Ascending aorta (tissue), 2 donors: Measurements from ENCODE around the gene PROB1. TPM values are rescaled to one million over a fixed set of nuclear protein-coding genes. Genes with fewer than 3 reads are reported as not detected.

ENCODE experiments used
- DNase-seq, 2 donors: peaks; one replicate each; pipeline ENCODE4 v3.0.0-alpha.2; 2019; ENCODE audit warnings: low spot score in 2 of 2
- H3K27ac ChIP-seq, 2 donors: fragments of 200-600 bp; sonication (generic); one replicate each; pipeline ENCODE4 v1.5.1; 2016 to 2017; ENCODE audit warnings: mild to moderate bottlenecking in 1 of 2
- H3K27me3 ChIP-seq: fragments of 200-600 bp; sonication (generic); one replicate; pipeline ENCODE4 v1.5.1; 2017
- H3K36me3 ChIP-seq, 2 donors: fragments of 200-600 bp; sonication (generic); one replicate each; pipeline ENCODE4 v1.5.1; 2016
- H3K4me1 ChIP-seq, 2 donors: fragments of 200-600 bp; sonication (generic); one replicate each; pipeline ENCODE4 v1.5.1; 2016 to 2017; ENCODE audit warnings: mild to moderate bottlenecking in 1 of 2
- H3K4me3 ChIP-seq, 2 donors: fragments of 200-600 bp; sonication (generic); one replicate each; pipeline ENCODE4 v1.5.1; 2016 to 2017; ENCODE audit warnings: mild to moderate bottlenecking in 1 of 2
- H3K9me3 ChIP-seq, 2 donors: fragments of 200-600 bp; sonication (generic); one replicate each; pipeline ENCODE4 v1.5.1; 2016
- intact Hi-C: fragments of 100-400 bp; cut with DNase I; formaldehyde crosslinking; loops from one replicate; pipeline ENCODE4 v1.15.1; 2023
- total RNA-seq: library from RNA; depleted of rRNA; stranded (reverse); fragments of >200 nt; gene quantifications from one replicate; pipeline ENCODE4 v1.1.0, GENCODE V29; 2016
- TF ChIP-seq, protein P1 (sequence below), 3 experiments: fragments of 200-600 bp in 2 of 3; fragments of 450-650 bp in 1 of 3; sonication (generic) in 2 of 3; IDR thresholded peaks; one replicate each; pipeline ENCODE4 v1.5.1; 2016 to 2019; ENCODE audit warnings: antibody characterized with exemption in 3 of 3, mild to moderate bottlenecking in 1 of 3, moderate library complexity in 1 of 3

Gene PROB1
- total RNA-seq, 1 donor from 2014 or later, result 4.3 TPM

DNA sequence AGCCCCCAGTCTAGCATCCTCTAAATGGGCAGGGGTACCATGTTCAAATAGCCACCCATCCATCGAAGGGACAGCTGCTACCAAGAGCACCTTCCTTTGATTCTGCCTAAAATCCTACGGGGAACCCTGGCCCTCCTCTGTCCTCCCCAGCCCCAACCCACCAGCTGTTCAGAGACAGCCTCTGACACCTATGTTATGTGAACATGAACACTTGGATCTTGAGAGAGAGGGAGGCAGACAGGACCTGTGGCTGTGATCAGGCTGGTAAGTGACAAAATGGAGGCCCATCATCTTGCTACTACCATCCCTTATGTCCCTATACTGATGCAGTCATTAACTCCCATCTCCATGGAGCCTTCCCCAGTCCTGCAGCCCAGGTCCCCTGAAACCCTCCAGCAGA, 20.0 kb downstream of the PROB1 start:
- no peak for DNase-seq
- H3K27ac ChIP-seq, result no peak overlapping the region
- TF ChIP-seq, protein P1, sequence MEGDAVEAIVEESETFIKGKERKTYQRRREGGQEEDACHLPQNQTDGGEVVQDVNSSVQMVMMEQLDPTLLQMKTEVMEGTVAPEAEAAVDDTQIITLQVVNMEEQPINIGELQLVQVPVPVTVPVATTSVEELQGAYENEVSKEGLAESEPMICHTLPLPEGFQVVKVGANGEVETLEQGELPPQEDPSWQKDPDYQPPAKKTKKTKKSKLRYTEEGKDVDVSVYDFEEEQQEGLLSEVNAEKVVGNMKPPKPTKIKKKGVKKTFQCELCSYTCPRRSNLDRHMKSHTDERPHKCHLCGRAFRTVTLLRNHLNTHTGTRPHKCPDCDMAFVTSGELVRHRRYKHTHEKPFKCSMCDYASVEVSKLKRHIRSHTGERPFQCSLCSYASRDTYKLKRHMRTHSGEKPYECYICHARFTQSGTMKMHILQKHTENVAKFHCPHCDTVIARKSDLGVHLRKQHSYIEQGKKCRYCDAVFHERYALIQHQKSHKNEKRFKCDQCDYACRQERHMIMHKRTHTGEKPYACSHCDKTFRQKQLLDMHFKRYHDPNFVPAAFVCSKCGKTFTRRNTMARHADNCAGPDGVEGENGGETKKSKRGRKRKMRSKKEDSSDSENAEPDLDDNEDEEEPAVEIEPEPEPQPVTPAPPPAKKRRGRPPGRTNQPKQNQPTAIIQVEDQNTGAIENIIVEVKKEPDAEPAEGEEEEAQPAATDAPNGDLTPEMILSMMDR (IDR thresholded peaks at IDR 0.05), result no peak
- H3K4me1 ChIP-seq, result no peaks in the 10 kb centered on the region
- peaks cover 13 to 28% of the 10 kb centered on the region in 2 donors for H3K36me3 ChIP-seq
- H3K4me3 ChIP-seq, result no peak overlapping the region
- no peaks in the 10 kb centered on the region for H3K9me3 ChIP-seq
- intact Hi-C loops, result no loop called here
- H3K27me3 ChIP-seq, result no peaks in the 10 kb centered on the region

DNA sequence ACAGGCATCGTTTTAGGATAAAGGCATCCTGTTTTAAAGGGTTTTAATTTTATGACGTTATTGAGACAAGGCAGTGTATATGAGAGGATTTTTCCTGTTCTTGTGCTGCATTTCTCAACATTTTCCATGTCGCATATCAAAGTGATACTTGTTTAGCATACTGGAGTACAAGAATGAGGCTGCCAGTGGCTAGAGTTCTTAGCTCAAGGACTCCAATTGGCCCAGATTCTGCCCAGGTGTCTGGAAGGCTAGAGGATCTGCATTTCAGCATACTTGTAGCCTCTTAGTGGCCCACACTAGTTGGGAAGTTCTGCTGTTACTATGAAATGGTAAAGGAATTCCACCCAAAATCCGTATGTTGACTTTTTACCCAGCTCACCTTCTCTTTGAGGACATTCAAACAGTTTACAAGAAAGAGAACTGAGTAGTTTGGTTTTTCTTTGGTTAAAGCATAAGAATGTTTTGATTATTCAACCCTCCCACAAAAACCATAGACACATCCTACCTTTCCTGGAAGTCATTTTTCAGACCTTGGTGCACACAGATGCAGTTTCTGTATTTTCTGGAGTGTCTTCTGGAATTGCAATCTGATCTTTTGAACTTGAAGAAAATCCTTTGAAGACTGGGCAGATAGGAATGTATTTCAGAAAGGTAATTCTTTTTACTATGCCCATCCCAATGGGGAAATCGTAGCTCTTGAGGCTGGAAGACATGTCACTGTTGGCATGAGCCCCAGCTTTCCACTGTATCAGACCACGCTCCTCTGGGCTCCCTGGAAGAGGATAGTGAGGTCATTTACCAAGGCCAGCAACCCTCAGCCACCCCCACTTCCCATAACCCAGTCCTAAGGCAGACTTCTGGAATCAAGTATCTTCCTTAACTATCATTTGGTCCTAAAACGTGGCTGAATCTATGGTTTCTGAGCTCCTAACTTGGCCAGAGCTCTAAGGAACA, 23.1 kb downstream of the PROB1 start:
- no peak overlapping the region for H3K4me3 ChIP-seq
- no peaks in the 10 kb centered on the region for H3K4me1 ChIP-seq
- no peak for DNase-seq
- no peaks in the 10 kb centered on the region for H3K27me3 ChIP-seq
- peaks cover 31 to 56% of the 10 kb centered on the region in 2 donors for H3K36me3 ChIP-seq
- no peaks in the 10 kb centered on the region for H3K9me3 ChIP-seq
- H3K27ac ChIP-seq, result no peak overlapping the region
- TF ChIP-seq, protein P1 (IDR thresholded peaks at IDR 0.05), result no peak
- intact Hi-C loops, result no loop called here

DNA sequence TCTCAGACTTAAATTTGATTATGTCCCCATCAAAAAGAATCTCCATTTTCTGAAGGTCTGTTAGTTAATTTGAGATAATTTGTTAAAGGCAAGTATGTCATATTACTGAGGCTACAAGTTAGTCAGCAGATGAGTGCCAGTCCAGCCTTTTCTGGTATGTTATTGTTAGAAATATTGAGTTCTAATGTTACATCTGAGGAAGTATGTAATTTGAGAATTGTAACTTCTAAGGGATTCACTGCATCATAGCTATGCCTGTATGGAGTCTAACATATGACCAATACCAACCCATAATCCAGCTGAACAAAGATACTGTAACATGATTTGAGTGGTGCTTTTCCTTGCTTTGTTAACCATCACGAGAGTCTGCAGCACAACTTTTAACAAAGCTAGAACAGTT, 25.7 kb downstream of the PROB1 start:
- peaks cover 56 to 81% of the 10 kb centered on the region in 2 donors for H3K36me3 ChIP-seq
- intact Hi-C loops, result no loop called here
- H3K4me3 ChIP-seq, result no peak overlapping the region
- TF ChIP-seq, protein P1 (IDR thresholded peaks at IDR 0.05), result no peak
- H3K27me3 ChIP-seq, result no peaks in the 10 kb centered on the region
- no peaks in the 10 kb centered on the region for H3K4me1 ChIP-seq
- DNase-seq, result no peak
- H3K9me3 ChIP-seq, result no peaks in the 10 kb centered on the region
- no peak overlapping the region for H3K27ac ChIP-seq

DNA sequence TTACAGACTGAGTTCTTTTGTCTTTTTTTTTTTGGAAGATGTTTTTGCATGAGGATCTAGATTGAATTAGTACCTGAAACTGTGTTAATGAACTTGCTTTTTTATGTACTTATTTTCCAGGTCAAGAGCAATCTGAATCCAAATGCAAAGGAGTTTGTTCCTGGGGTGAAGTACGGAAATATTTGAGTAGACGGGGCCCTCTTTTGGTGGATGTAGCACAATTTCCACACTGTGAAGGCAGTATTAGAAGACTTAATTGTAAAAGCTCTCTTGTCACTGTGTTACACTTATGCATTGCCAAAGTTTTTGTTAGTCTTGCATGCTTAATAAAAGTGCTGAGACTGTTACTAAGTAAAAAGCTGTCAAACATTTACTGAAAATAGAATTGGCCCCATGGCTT, 26.3 kb downstream of the PROB1 start:
- no peak overlapping the region for H3K27ac ChIP-seq
- H3K9me3 ChIP-seq, result no peaks in the 10 kb centered on the region
- H3K36me3 ChIP-seq, result peaks cover 62 to 87% of the 10 kb centered on the region in 2 donors
- TF ChIP-seq, protein P1 (IDR thresholded peaks at IDR 0.05), result no peak
- intact Hi-C loops, result no loop called here
- no peak overlapping the region for H3K4me3 ChIP-seq
- H3K27me3 ChIP-seq, result no peaks in the 10 kb centered on the region
- DNase-seq, result no peak
- H3K4me1 ChIP-seq, result no peaks in the 10 kb centered on the region

DNA sequence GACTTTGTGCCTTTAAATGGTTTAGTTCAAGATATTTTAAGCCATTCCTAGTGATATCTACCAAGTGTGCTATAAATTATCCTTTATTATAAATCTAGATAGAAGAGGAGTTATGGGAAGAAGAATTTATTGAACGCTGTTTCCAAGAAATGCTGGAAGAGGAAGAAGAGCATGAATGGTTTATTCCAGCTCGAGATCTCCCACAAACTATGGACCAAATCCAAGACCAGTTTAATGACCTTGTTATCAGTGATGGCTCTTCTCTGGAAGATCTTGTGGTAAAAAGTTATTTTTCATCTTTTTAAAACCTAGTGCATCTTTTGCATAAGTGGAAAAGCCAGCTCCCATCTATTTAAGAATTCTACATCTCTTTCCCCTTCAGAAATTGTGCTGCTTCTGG, 30.4 kb downstream of the PROB1 start:
- no peaks in the 10 kb centered on the region for H3K27me3 ChIP-seq
- intact Hi-C loops, result no loop called here
- no peak overlapping the region for H3K4me3 ChIP-seq
- DNase-seq, result no peak
- H3K4me1 ChIP-seq, result no peaks in the 10 kb centered on the region
- H3K27ac ChIP-seq, result no peak overlapping the region
- TF ChIP-seq, protein P1 (IDR thresholded peaks at IDR 0.05), result no peak
- H3K36me3 ChIP-seq, result peaks cover 52 to 57% of the 10 kb centered on the region in 2 donors
- H3K9me3 ChIP-seq, result no peaks in the 10 kb centered on the region
